ENCODE data around the gene SLC16A3. TPM values are rescaled to one million over a fixed set of nuclear protein-coding genes. Genes with fewer than 3 reads are reported as not detected.

The SLC16A3 gene
- total RNA-seq, 1 experiment from 2014 or later: 22.2 TPM

GRCh38 chr17:82283208-82283749 lies 54.4 kb downstream of the SLC16A3 start:
- DNase-seq (ENCODE audit: low spot score): peak; percentile 94

DNA sequence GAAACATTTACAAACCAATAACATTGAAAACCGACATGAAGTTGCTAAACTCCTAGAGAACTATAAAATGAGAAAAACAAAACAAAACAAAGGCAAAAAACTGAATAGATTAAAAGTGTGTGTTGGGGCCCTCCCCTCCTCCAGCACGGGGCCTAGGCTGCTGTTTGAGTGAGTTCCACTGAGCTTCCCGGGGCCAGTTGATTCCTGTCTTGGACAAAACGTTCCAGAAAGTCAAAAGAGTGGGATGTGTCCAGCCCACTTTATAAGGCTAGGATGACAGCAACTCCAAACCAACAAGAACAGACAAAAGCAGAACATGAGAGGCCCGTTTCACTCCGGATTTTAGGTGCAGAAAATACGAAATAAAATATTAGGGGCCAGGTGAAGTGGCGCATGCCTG lies 56.3 kb downstream of the SLC16A3 start:
- no peak for DNase-seq (ENCODE audit: low spot score)

GRCh38 chr17:82287013-82287867 lies 58.4 kb downstream of the SLC16A3 start:
- DNase-seq (ENCODE audit: low spot score): no peak

DNA sequence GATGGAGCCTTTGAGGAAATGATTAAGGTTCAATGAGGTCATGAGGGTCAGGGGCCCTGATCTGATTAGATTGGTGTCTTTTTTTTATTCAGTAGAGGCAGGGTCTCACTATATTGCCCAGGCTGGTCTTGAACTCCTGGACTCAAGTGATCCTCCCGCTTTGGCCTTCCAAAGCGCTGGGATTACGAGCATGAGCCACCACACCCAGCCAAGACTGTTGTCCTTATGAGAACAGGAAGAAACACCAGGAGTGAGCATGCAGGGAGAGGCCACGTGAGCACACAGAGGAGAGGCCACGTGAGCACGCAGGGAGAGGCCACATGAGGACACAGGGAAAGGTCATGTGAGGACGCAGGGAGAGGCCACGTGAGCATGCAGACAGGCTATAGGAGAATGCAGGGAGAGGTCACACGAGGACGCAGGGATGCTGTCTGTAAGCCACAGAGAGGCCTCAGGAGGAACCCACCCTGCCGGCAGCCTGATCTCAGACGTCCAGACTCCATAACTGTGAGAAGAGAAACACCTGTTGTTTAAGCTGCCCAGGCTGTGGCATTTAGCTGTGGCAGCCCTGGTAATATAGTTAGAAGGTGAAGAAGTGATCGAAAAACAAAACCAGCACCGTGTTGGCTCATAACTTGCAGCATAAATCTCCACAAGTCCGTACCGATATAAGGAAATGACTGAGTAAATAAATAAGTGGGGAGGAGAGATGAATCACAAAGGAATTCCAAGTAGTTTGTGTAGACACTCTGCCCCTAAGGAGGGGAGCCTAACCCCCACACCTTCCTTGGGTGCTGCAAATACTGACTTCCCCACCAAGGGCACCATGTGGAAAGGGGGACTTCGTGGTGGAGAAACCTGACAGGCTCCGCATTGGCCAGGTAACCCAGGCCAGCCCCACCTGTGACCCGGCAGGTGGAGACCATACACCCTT lies 59.3 kb downstream of the SLC16A3 start:
- DNase-seq (ENCODE audit: low spot score): peak; percentile 100

Other genes starting within 250 kb of the SLC16A3 start
- gene CENPX, start 206.2 kb upstream of the SLC16A3 start, total RNA-seq (2014; rRNA removed; shearing (Covaris generic)): 86.2 and 88.7 TPM in 2 replicates
- 7.3 and 11.3 TPM in 2 replicates for gene LRRC45, start 205.7 kb upstream of the SLC16A3 start, total RNA-seq (2014; rRNA removed; shearing (Covaris generic))
- 15.1 and 21.6 TPM in 2 replicates for gene RAC3, start 197.4 kb upstream of the SLC16A3 start, total RNA-seq (2014; rRNA removed; shearing (Covaris generic))
- 99.5 and 107 TPM in 2 replicates for gene DCXR, start 191.3 kb upstream of the SLC16A3 start, total RNA-seq (2014; rRNA removed; shearing (Covaris generic))
- gene RFNG, start 177.2 kb upstream of the SLC16A3 start, total RNA-seq (2014; rRNA removed; shearing (Covaris generic)): 9.1 and 9.9 TPM in 2 replicates
- 108 TPM in 2 replicates for gene GPS1, start 177.1 kb upstream of the SLC16A3 start, total RNA-seq (2014; rRNA removed; shearing (Covaris generic))
- 44.9 and 64.5 TPM in 2 replicates for gene DUS1L, start 163.2 kb upstream of the SLC16A3 start, total RNA-seq (2014; rRNA removed; shearing (Covaris generic))
- gene FASN, start 130.8 kb upstream of the SLC16A3 start, total RNA-seq (2014; rRNA removed; shearing (Covaris generic)): 36.7 and 48.7 TPM in 2 replicates
- gene CCDC57, start 16.2 kb upstream of the SLC16A3 start, total RNA-seq (2014; rRNA removed; shearing (Covaris generic)): 1.8 and 4.7 TPM in 2 replicates
- gene CSNK1D, start 44.7 kb downstream of the SLC16A3 start, total RNA-seq (2014; rRNA removed; shearing (Covaris generic)): 30.3 and 33.9 TPM in 2 replicates
- gene CD7, start 88.6 kb downstream of the SLC16A3 start, total RNA-seq (2014; rRNA removed; shearing (Covaris generic)): 0.06 and 1.5 TPM in 2 replicates
- gene SECTM1, start 104.7 kb downstream of the SLC16A3 start, total RNA-seq (2014; rRNA removed; shearing (Covaris generic)): 30.1 and 30.7 TPM in 2 replicates
- gene TEX19, start 130.2 kb downstream of the SLC16A3 start, total RNA-seq (2014; rRNA removed; shearing (Covaris generic)): 0.68 and 0.72 TPM in 2 replicates
- gene UTS2R, start 142.7 kb downstream of the SLC16A3 start, total RNA-seq (2014; rRNA removed; shearing (Covaris generic)): not detected in 2 replicates
- gene HEXD, start 189.3 kb downstream of the SLC16A3 start, total RNA-seq (2014; rRNA removed; shearing (Covaris generic)): 6.3 and 8.4 TPM in 2 replicates
- 28.3 and 30.1 TPM in 2 replicates for gene OGFOD3, start 189.5 kb downstream of the SLC16A3 start, total RNA-seq (2014; rRNA removed; shearing (Covaris generic))
- gene CYBC1, start 221.7 kb downstream of the SLC16A3 start, total RNA-seq (2014; rRNA removed; shearing (Covaris generic)): 73.5 and 78.9 TPM in 2 replicates
- 71.6 and 74.3 TPM in 2 replicates for gene NARF, start 229.7 kb downstream of the SLC16A3 start, total RNA-seq (2014; rRNA removed; shearing (Covaris generic))

All from H4 (cell line).